ENCODE measurements around the gene DUSP8. TPM values are rescaled to one million over a fixed set of nuclear protein-coding genes. Genes with fewer than 3 reads are reported as not detected.

Gene DUSP8, protein sequence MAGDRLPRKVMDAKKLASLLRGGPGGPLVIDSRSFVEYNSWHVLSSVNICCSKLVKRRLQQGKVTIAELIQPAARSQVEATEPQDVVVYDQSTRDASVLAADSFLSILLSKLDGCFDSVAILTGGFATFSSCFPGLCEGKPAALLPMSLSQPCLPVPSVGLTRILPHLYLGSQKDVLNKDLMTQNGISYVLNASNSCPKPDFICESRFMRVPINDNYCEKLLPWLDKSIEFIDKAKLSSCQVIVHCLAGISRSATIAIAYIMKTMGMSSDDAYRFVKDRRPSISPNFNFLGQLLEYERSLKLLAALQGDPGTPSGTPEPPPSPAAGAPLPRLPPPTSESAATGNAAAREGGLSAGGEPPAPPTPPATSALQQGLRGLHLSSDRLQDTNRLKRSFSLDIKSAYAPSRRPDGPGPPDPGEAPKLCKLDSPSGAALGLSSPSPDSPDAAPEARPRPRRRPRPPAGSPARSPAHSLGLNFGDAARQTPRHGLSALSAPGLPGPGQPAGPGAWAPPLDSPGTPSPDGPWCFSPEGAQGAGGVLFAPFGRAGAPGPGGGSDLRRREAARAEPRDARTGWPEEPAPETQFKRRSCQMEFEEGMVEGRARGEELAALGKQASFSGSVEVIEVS
- not detected in 2 replicates for total RNA-seq (2014; rRNA removed; shearing (Covaris generic))
- not detected in 2 replicates for total RNA-seq (2022)
- Bru-seq, nascent RNA: percentile 10 among the genes with signal in this experiment
- BruChase-seq, experiment 1, labeled RNA remaining after a 6-hour chase: not detected
- percentile 14 among the genes with signal in this experiment for BruChase-seq, experiment 2, labeled RNA remaining after a 2-hour chase
- long read RNA-seq: 0 reads

DNA sequence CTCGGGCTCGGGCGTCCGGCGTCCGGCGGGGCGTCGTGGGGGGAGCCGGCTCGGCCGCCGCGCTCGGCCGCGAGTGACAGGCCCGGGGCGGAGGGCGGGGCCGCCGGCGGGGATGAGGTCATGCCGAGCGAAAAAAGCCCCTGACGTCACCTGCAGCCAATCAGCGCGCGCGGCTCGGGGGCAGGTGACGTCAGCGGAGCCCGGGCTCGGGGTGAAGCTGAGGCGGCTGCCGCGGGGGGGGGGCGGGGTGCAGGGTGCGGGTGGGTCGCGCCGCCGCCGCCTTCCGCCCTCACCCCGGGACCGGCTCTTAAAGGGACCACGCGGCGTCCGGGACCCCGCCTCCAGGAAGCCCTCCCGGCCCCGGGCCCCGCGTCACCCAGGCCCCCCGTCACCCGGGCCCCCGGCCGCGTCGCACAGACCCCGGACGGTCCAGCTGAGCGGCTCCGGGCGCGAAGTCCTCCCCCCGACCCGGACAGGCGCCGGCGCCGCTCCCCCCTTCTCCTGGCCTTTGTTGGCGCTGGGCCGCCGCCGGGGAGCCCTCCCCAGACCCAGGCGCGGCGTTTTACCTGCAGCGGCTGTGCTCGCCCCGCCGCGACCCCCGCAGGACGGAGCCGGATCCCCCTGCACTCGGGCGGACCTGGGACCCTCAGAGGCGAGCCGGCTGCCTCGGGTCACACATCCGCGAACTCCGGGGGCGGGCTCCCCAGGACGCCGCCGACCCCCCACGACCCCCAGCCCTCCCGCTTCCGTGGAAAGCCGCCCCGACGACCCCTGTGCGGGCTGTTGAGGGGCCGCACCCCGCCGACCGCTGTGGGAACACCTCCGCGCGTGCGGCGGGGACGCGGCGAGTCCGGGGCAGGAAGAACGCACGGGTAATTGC, at the start of gene DUSP8:
Gene DUSP8 (minus strand): TSS at position 75 of the 880 bp plus-strand sequence. CDS start 6,445 bp downstream, outside the sequence.
- TF ChIP-seq, protein P1, sequence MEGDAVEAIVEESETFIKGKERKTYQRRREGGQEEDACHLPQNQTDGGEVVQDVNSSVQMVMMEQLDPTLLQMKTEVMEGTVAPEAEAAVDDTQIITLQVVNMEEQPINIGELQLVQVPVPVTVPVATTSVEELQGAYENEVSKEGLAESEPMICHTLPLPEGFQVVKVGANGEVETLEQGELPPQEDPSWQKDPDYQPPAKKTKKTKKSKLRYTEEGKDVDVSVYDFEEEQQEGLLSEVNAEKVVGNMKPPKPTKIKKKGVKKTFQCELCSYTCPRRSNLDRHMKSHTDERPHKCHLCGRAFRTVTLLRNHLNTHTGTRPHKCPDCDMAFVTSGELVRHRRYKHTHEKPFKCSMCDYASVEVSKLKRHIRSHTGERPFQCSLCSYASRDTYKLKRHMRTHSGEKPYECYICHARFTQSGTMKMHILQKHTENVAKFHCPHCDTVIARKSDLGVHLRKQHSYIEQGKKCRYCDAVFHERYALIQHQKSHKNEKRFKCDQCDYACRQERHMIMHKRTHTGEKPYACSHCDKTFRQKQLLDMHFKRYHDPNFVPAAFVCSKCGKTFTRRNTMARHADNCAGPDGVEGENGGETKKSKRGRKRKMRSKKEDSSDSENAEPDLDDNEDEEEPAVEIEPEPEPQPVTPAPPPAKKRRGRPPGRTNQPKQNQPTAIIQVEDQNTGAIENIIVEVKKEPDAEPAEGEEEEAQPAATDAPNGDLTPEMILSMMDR (conservative IDR thresholded peaks at IDR 0.05; ENCODE audit: low read length): no peak
- no peak for TF ChIP-seq EZH2phosphoT487 (IDR thresholded peaks at IDR 0.05; ENCODE audit: borderline replicate concordance, low read depth, low read length)
- ChIA-PET POLR2A (interaction anchor here (0.6 kb wide), 1 partner anchor 54 kb away, joined by 3 read pairs; no protein-coding TSS in a partner anchor), CTCF (ENCODE audit: unreplicated experiment) (interaction anchor here (0.6 kb wide), 1 partner anchor 26 kb away, joined by 3 read pairs; no protein-coding TSS in a partner anchor)
- Histone ChIP-seq H4K20me1 (ENCODE audit: insufficient read depth, low read length) (no peaks in the 10 kb centered on the region), H3K9me3 (ENCODE audit: low read length) (no peaks in the 10 kb centered on the region), H3K9me2 (ENCODE audit: insufficient read depth, low read length) (no peaks in the 10 kb centered on the region), H2AFZ (ENCODE audit: low read length) (0 out of 2 replicates have a peak within 1 kb of the TSS, but pooled peaks have one; percentile 6), H3K4me2 (ENCODE audit: low read length) (peak within 1 kb of the TSS; percentile 72), H3K4me1 (ENCODE audit: insufficient read depth, low read length, poor library complexity, severe bottlenecking) (peaks cover 13% of the 10 kb centered on the region), H3K4me3 (ENCODE audit: low read depth, low read length, poor library complexity, severe bottlenecking) (peak within 1 kb of the TSS; percentile 64), H3K79me2 (ENCODE audit: insufficient read depth, low read depth, low read length) (no peaks in the 10 kb centered on the region), H3K36me3 (ENCODE audit: insufficient read depth, low read length) (no peaks in the 10 kb centered on the region), H3K27ac (ENCODE audit: low read depth, low read length, poor library complexity, severe bottlenecking) (no peak within 1 kb of the TSS)
- intact Hi-C loops (cut with micrococcal nuclease; ENCODE audit: unreplicated experiment): loop anchor here (10.0 kb wide), 1 partner anchor 368 kb away; no protein-coding TSS in a partner anchor
- peak; percentile 58 for DNase-seq (ENCODE audit: low spot score)
- BruUV-seq (replicated peaks): no TSS peak

DNA sequence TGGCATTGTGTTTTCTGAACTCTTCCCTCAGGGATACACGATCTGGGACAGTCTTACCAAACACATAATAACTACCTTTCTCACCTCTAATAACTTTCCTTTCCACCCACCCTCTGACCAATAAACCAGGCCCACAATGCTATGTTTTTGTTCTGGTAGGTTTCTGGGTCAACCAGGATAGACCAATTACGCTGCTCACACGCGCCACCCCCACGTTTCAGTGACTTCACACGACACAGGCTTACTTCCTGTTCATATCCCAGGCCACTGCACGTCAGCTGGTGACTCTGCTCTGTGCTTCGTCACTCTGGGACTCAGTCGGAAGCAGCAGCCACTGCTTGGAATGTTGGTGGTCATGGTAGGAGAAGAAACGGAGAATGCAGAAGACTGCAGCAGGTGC, 47.4 kb upstream of the DUSP8 start:
- Histone ChIP-seq H3K4me2 (ENCODE audit: low read length) (no peak overlapping the region), H2AFZ (ENCODE audit: low read length) (no peak overlapping the region)
- TF ChIP-seq, protein P1 (conservative IDR thresholded peaks at IDR 0.05; ENCODE audit: low read length): no peak
- no peak for TF ChIP-seq EZH2phosphoT487 (IDR thresholded peaks at IDR 0.05; ENCODE audit: borderline replicate concordance, low read depth, low read length)

More for the DNA sequence above, 47.4 kb upstream of the DUSP8 start:
- Histone ChIP-seq H3K9me2 (ENCODE audit: insufficient read depth, low read length) (no peaks in the 10 kb centered on the region), H3K79me2 (ENCODE audit: insufficient read depth, low read depth, low read length) (no peaks in the 10 kb centered on the region), H4K20me1 (ENCODE audit: insufficient read depth, low read length) (no peaks in the 10 kb centered on the region), H3K9me3 (ENCODE audit: low read length) (no peaks in the 10 kb centered on the region), H3K36me3 (ENCODE audit: insufficient read depth, low read length) (no peaks in the 10 kb centered on the region), H3K4me3 (ENCODE audit: low read depth, low read length, poor library complexity, severe bottlenecking) (no peak overlapping the region), H3K4me1 (ENCODE audit: insufficient read depth, low read length, poor library complexity, severe bottlenecking) (no peaks in the 10 kb centered on the region), H3K27ac (ENCODE audit: low read depth, low read length, poor library complexity, severe bottlenecking) (no peak overlapping the region)
- CTCF ChIA-PET (ENCODE audit: unreplicated experiment): no interaction called here
- POLR2A ChIA-PET: interaction anchor here (0.6 kb wide), 1 partner anchor 164 kb away, joined by 3 read pairs; no protein-coding TSS in a partner anchor
- BruUV-seq (replicated peaks): no TSS peak
- DNase-seq (ENCODE audit: low spot score): no peak
- intact Hi-C loops (cut with micrococcal nuclease; ENCODE audit: unreplicated experiment): no loop called here
